Gastrocnemius medialis (tissue), 4 donors: ENCODE measurements around the gene PLA2G6.

Source experiments
- CTCF ChIP-seq, 5 experiments: fragments of 450-650 bp in 3 of 5; fragments of 200-600 bp in 2 of 5; sonication (generic) in 2 of 5; IDR thresholded peaks in 4 of 5; conservative IDR thresholded peaks in 1 of 5; 1 replicate in 4 of 5; 2 replicates in 1 of 5; pipeline ENCODE4 v1.5.1; 2016 to 2019; ENCODE audit warnings: antibody characterized with exemption in 5 of 5, mild to moderate bottlenecking in 3 of 5, moderate library complexity in 3 of 5
- POLR2A ChIP-seq, 2 donors: fragments of 450-650 bp; IDR thresholded peaks; one replicate each; pipeline ENCODE4 v1.6.1; 2017; ENCODE audit warnings: antibody characterized with exemption in 2 of 2, mild to moderate bottlenecking in 2 of 2, moderate library complexity in 2 of 2

- no peak for TF ChIP-seq CTCF (IDR thresholded peaks at IDR 0.05 in 4 of 5, conservative IDR thresholded peaks at IDR 0.05 in 1 of 5)
- no peak for TF ChIP-seq POLR2A (IDR thresholded peaks at IDR 0.05)
Measured at GRCh38 chr22:38162881-38163843, 18.5 kb downstream of the PLA2G6 start.
